SK-N-SH (cell line): ENCODE data around the gene DNAH11. TPM values are rescaled to one million over a fixed set of nuclear protein-coding genes. Genes with fewer than 3 reads are reported as not detected.

ENCODE experiments used
- CTCF ChIA-PET: fragments of 300-600, 350-600 bp; formaldehyde crosslinking; extraction: SDS; loops from one replicate; lab custom pipeline; 2021; lab: Yijun Ruan, JAX
- POLR2A ChIA-PET: fragments of 350-600 bp; sonication (Branson Sonifier 250); formaldehyde crosslinking; extraction: SDS; loops from one replicate; lab custom pipeline; 2020; ENCODE audit warnings: antibody characterized with exemption, inconsistent platforms; lab: Yijun Ruan, JAX
- DNase-seq: peaks from one replicate; pipeline ENCODE4 v3.0.0; 2012
- H2AFZ ChIP-seq: fragments of 200-600 bp; sonication (generic); 2 replicates; pipeline ENCODE4 v1.8.1; 2016; ENCODE audit warnings: antibody characterized with exemption, mild to moderate bottlenecking, low read depth
- H3F3A ChIP-seq: fragments of 200-600 bp; sonication (generic); replicated peaks from 2 replicates; pipeline ENCODE3; 2016; ENCODE audit warnings: antibody characterized with exemption, mild to moderate bottlenecking; ENCODE audit not compliant: insufficient read depth
- H3K27ac ChIP-seq, 2 experiments: fragments of 200-500 bp in 1 of 2; fragments of 200-600 bp in 1 of 2; sonication (Bioruptor generic) in 1 of 2; sonication (generic), shearing (Covaris generic) in 1 of 2; 2 replicates each; pipeline versions ENCODE4 v1.5.1 to v1.6.1; 2014 to 2016; ENCODE audit warnings: low read depth in 2 of 2, inconsistent platforms in 1 of 2, low read length in 1 of 2, mild to moderate bottlenecking in 1 of 2, mixed read lengths in 1 of 2
- H3K27me3 ChIP-seq: fragments of 200-600 bp; sonication (generic), shearing (Covaris generic); 2 replicates; pipeline ENCODE4 v1.6.1; 2016; ENCODE audit warnings: mixed run types; ENCODE audit not compliant: insufficient read depth
- H3K36me3 ChIP-seq, 2 experiments: fragments of 200-500 bp in 1 of 2; fragments of 200-600 bp in 1 of 2; sonication (Bioruptor generic) in 1 of 2; sonication (generic) in 1 of 2; replicated peaks in 1 of 2; 2 replicates each; pipeline versions ENCODE3 to v1.5.1; 2014 to 2016; ENCODE audit warnings: low read length in 1 of 2, mild to moderate bottlenecking in 1 of 2; ENCODE audit not compliant: insufficient read depth in 2 of 2, control insufficient read depth in 1 of 2
- H3K4me1 ChIP-seq, 2 experiments: fragments of 200-500 bp in 1 of 2; fragments of 200-600 bp in 1 of 2; sonication (Bioruptor generic) in 1 of 2; sonication (generic), shearing (Covaris generic) in 1 of 2; 2 replicates each; pipeline versions ENCODE4 v1.5.1 to v1.6.1; 2014 to 2016; ENCODE audit warnings: low read depth in 1 of 2, low read length in 1 of 2, mixed run types in 1 of 2; ENCODE audit not compliant: insufficient read depth in 2 of 2, control insufficient read depth in 1 of 2
- H3K4me2 ChIP-seq: fragments of 200-600 bp; sonication (generic), shearing (Covaris generic); 2 replicates; pipeline ENCODE4 v1.6.1; 2017; ENCODE audit warnings: mixed run types
- H3K4me3 ChIP-seq, 2 experiments: fragments of 200-500 bp in 1 of 2; fragments of 200-600 bp in 1 of 2; sonication (Bioruptor generic) in 1 of 2; sonication (generic), shearing (Covaris generic) in 1 of 2; 2 replicates each; pipeline versions ENCODE4 v1.5.1 to v1.8.1; 2014 to 2016; ENCODE audit warnings: low read depth in 2 of 2, inconsistent platforms in 1 of 2, low read length in 1 of 2, mild to moderate bottlenecking in 1 of 2, mixed read lengths in 1 of 2, moderate library complexity in 1 of 2
- H3K79me2 ChIP-seq: fragments of 200-600 bp; sonication (generic); 2 replicates; pipeline ENCODE4 v1.8.1; 2017; ENCODE audit warnings: mild to moderate bottlenecking; ENCODE audit not compliant: insufficient read depth
- H3K9ac ChIP-seq: fragments of 200-600 bp; sonication (generic); 2 replicates; pipeline ENCODE4 v1.6.1; 2017; ENCODE audit warnings: mixed run types
- H3K9me2 ChIP-seq: fragments of 200-600 bp; sonication (generic); 2 replicates; pipeline ENCODE4 v1.6.1; 2017; ENCODE audit warnings: mixed run types
- H3K9me3 ChIP-seq: fragments of 200-600 bp; sonication (generic); 2 replicates; pipeline ENCODE4 v1.6.1; 2017; ENCODE audit warnings: mixed run types, mild to moderate bottlenecking, moderate library complexity
- H4K20me1 ChIP-seq: fragments of 200-600 bp; sonication (generic); 2 replicates; pipeline ENCODE4 v1.6.1; 2017; ENCODE audit warnings: mild to moderate bottlenecking, mixed run types; ENCODE audit not compliant: insufficient read depth
- CHD2 ChIP-seq: fragments of 150-350 bp; IDR thresholded peaks from 2 replicates; pipeline ENCODE4 v1.6.1; 2018; ENCODE audit warnings: low read length; ENCODE audit not compliant: partially characterized antibody
- ELF1 ChIP-seq: IDR thresholded peaks from 2 replicates; pipeline ENCODE4 v1.4.0; 2012
- EP300 ChIP-seq, 2 experiments: IDR thresholded peaks; 2 replicates each; pipeline versions ENCODE4 v1.4.0 to v1.6.1; 2012; ENCODE audit warnings: borderline replicate concordance in 1 of 2, low read depth in 1 of 2, low read length in 1 of 2
- FOXJ3 ChIP-seq: sonication (generic); formaldehyde crosslinking; IDR thresholded peaks from 2 replicates; pipeline ENCODE4 v1.5.1; 2020; ENCODE audit warnings: mild to moderate bottlenecking, missing genetic modification reagents
- FOXM1 ChIP-seq: IDR thresholded peaks from 2 replicates; pipeline ENCODE4 v1.4.0; 2012; ENCODE audit warnings: low read depth, mild to moderate bottlenecking
- GABPA ChIP-seq: IDR thresholded peaks from 2 replicates; pipeline ENCODE4 v1.4.0; 2012; ENCODE audit warnings: low read depth, mild to moderate bottlenecking
- MEF2A ChIP-seq: IDR thresholded peaks from 2 replicates; pipeline ENCODE4 v1.4.0; 2012; ENCODE audit warnings: low read depth, borderline replicate concordance
- MXI1 ChIP-seq: IDR thresholded peaks from 2 replicates; pipeline ENCODE4 v1.6.1; 2012; ENCODE audit warnings: mild to moderate bottlenecking, low read depth, low read length, improper control_type of control experiment
- NFIC ChIP-seq: IDR thresholded peaks from 2 replicates; pipeline ENCODE4 v1.4.0; 2012; ENCODE audit warnings: borderline replicate concordance
- POLR2AphosphoS5 ChIP-seq: IDR thresholded peaks from 2 replicates; pipeline ENCODE4 v1.6.1; 2012; ENCODE audit warnings: low read depth, low read length
- RCOR1 ChIP-seq: fragments of 150-350 bp; IDR thresholded peaks from 2 replicates; pipeline ENCODE4 v1.6.1; 2017; ENCODE audit warnings: antibody characterized with exemption, low read length
- RFX5 ChIP-seq: IDR thresholded peaks from 2 replicates; pipeline ENCODE4 v1.6.1; 2012; ENCODE audit warnings: mild to moderate bottlenecking, improper control_type of control experiment, low read length
- RXRA ChIP-seq: IDR thresholded peaks from 2 replicates; pipeline ENCODE4 v1.4.0; 2012; ENCODE audit warnings: low read depth, mild to moderate bottlenecking, borderline replicate concordance
- SIN3A ChIP-seq: IDR thresholded peaks from 2 replicates; pipeline ENCODE4 v1.6.1; 2012; ENCODE audit warnings: low read depth, mild to moderate bottlenecking, low read length, moderate library complexity, borderline replicate concordance
- SMC3 ChIP-seq: IDR thresholded peaks from 2 replicates; pipeline ENCODE4 v1.6.1; 2012; ENCODE audit warnings: low read depth, low read length, improper control_type of control experiment
- TEAD4 ChIP-seq: IDR thresholded peaks from 2 replicates; pipeline ENCODE4 v1.4.0; 2012; ENCODE audit warnings: mild to moderate bottlenecking, borderline replicate concordance; ENCODE audit not compliant: insufficient read depth
- USF2 ChIP-seq: fragments of 150-350 bp; IDR thresholded peaks from 2 replicates; pipeline ENCODE4 v1.6.1; 2017; ENCODE audit warnings: antibody characterized with exemption, low read length, low read depth, borderline replicate concordance
- YY1 ChIP-seq: IDR thresholded peaks from 2 replicates; pipeline ENCODE4 v1.4.0; 2012; ENCODE audit warnings: low read depth, mild to moderate bottlenecking
- WGBS: methylation state at CpG from one replicate; pipeline ENCODE4 v1.1.6; 2017; ENCODE audit warnings: low lambda C conversion rate; 5-methylcytosine and 5-hydroxymethylcytosine counted together
- polyA plus RNA-seq, 3 experiments: library from polyadenylated mRNA; depleted of rRNA; stranded (reverse); fragments of >200 nt; gene quantifications; 2 replicates each; pipeline ENCODE4 v1.2.3, GENCODE V29; 2012
- TF ChIP-seq, protein P1 (sequence below): IDR thresholded peaks from 2 replicates; pipeline ENCODE4 v1.4.0; 2012; ENCODE audit warnings: low read depth

Gene DNAH11
- polyA plus RNA-seq, 1 of the 3 experiments (the other 2 are of a cell fraction), result 0.77 TPM

- no peaks in the 10 kb centered on the region for H4K20me1 ChIP-seq
- no peak overlapping the region for H3K4me2 ChIP-seq
- TF ChIP-seq CHD2 (no peak), TEAD4 (no peak), MEF2A (no peak), ELF1 (no peak), NFIC (no peak), FOXJ3 (no peak), SIN3A (no peak), MXI1 (no peak), RCOR1 (no peak), RXRA (no peak), RFX5 (no peak), USF2 (no peak), YY1 (no peak), POLR2AphosphoS5 (no peak)
- peaks cover 4% of the 10 kb centered on the region; the same call in 1 of the 2 replicates for H3K27me3 ChIP-seq
- no peak overlapping the region for H3K27ac ChIP-seq
- no peaks in the 10 kb centered on the region for H3K4me1 ChIP-seq
- H3K36me3 ChIP-seq, result no peaks in the 10 kb centered on the region
- no peaks in the 10 kb centered on the region for H3K9me3 ChIP-seq
- no peaks in the 10 kb centered on the region for H3K9me2 ChIP-seq
- peaks cover 5% of the 10 kb centered on the region for H3F3A ChIP-seq
- no peak overlapping the region for H3K9ac ChIP-seq
- DNase-seq, result no peak
- no peak overlapping the region for H3K4me3 ChIP-seq
- H3K79me2 ChIP-seq, result no peaks in the 10 kb centered on the region
- H2AFZ ChIP-seq, result no peak overlapping the region
- ChIA-PET CTCF (interaction anchor here (0.9 kb wide), 1 partner anchor 11 kb away, joined by 3 read pairs; no protein-coding TSS in a partner anchor), POLR2A (no interaction called here)
- WGBS, result 8% methylated on average over 3 of the region's 3 CpGs
Measured at GRCh38 chr7:21639206-21639868, 96.5 kb downstream of the DNAH11 start.

DNA sequence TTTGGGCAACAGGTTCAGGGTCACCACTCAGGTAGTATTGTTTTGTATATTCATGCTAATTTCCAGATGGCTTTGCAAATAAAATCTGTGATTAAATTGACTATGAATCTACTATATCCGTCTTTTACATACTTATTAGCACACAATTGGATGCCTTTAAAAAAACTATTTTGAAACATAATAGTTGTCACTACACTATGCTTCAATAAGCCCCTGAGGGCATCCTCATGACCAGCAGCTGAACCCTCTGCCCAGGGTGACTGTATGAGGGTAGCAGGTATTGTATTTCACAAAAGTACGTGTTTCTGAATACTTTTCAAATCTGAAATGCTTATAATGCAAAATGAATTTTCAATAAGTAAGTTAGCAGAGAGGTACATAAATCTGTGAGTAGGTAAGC is 97.3 kb downstream of the DNAH11 start:
- no peak overlapping the region for H3K9ac ChIP-seq
- 1% methylated on average over 2 of the region's 2 CpGs for WGBS

More for the DNA sequence above, 97.3 kb downstream of the DNAH11 start:
- no peaks in the 10 kb centered on the region for H3K9me3 ChIP-seq
- no peaks in the 10 kb centered on the region for H3K4me1 ChIP-seq
- TF ChIP-seq MXI1, result no peak
- TF ChIP-seq GABPA, result no peak
- no peak for TF ChIP-seq ELF1
- no peak for TF ChIP-seq RXRA
- TF ChIP-seq EP300 (IDR thresholded peaks at IDR 0.05; ENCODE audit: borderline replicate concordance in 1 of 2, low read depth in 1 of 2, low read length in 1 of 2), result no peak
- no peak for TF ChIP-seq NFIC
- TF ChIP-seq SMC3, result no peak
- TF ChIP-seq YY1, result no peak
- TF ChIP-seq FOXJ3, result no peak
- TF ChIP-seq, protein P1, sequence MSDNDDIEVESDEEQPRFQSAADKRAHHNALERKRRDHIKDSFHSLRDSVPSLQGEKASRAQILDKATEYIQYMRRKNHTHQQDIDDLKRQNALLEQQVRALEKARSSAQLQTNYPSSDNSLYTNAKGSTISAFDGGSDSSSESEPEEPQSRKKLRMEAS, result no peak
- TF ChIP-seq FOXM1, result no peak
- no peaks in the 10 kb centered on the region for H3K9me2 ChIP-seq
- no peaks in the 10 kb centered on the region for H4K20me1 ChIP-seq
- ChIA-PET CTCF (no interaction called here), POLR2A (no interaction called here)
- DNase-seq, result no peak
- no peak overlapping the region for H3K4me3 ChIP-seq
- no peak overlapping the region for H2AFZ ChIP-seq
- H3K36me3 ChIP-seq, result no peaks in the 10 kb centered on the region
- H3F3A ChIP-seq, result peaks cover 5% of the 10 kb centered on the region
- H3K4me2 ChIP-seq, result no peak overlapping the region
- H3K27ac ChIP-seq, result no peak overlapping the region
- H3K79me2 ChIP-seq, result no peaks in the 10 kb centered on the region
- H3K27me3 ChIP-seq, result peaks cover 4% of the 10 kb centered on the region; the same call in 1 of the 2 replicates
